Upper lobe of left lung (tissue), 4 donors: ENCODE results near the gene COG7.

Source experiments
- CTCF ChIP-seq, 6 experiments: fragments of 450-650 bp in 4 of 6; fragments of 200-600 bp in 2 of 6; sonication (generic) in 2 of 6; IDR thresholded peaks; one replicate each; pipeline ENCODE4 v1.5.1; 2016 to 2019; ENCODE audit warnings: antibody characterized with exemption in 6 of 6
- EP300 ChIP-seq, 4 donors: sonication (generic); formaldehyde crosslinking; IDR thresholded peaks; one replicate each; pipeline ENCODE4 v1.5.1; 2017; ENCODE audit warnings: antibody characterized with exemption in 4 of 4, control low read depth in 2 of 4
- POLR2A ChIP-seq, 4 donors: fragments of 450-650 bp; IDR thresholded peaks; one replicate each; pipeline ENCODE4 v1.5.1; 2016 to 2017; ENCODE audit warnings: antibody characterized with exemption in 4 of 4, mild to moderate bottlenecking in 2 of 4

- TF ChIP-seq CTCF (IDR thresholded peaks at IDR 0.05) (no peak), POLR2A (IDR thresholded peaks at IDR 0.05) (no peak), EP300 (IDR thresholded peaks at IDR 0.05) (no peak)
Measured at GRCh38 chr16:23387666-23388065, 65.3 kb downstream of the COG7 start.
